ENCODE measurements around the gene ZNF24.

Gene ZNF24

DNA sequence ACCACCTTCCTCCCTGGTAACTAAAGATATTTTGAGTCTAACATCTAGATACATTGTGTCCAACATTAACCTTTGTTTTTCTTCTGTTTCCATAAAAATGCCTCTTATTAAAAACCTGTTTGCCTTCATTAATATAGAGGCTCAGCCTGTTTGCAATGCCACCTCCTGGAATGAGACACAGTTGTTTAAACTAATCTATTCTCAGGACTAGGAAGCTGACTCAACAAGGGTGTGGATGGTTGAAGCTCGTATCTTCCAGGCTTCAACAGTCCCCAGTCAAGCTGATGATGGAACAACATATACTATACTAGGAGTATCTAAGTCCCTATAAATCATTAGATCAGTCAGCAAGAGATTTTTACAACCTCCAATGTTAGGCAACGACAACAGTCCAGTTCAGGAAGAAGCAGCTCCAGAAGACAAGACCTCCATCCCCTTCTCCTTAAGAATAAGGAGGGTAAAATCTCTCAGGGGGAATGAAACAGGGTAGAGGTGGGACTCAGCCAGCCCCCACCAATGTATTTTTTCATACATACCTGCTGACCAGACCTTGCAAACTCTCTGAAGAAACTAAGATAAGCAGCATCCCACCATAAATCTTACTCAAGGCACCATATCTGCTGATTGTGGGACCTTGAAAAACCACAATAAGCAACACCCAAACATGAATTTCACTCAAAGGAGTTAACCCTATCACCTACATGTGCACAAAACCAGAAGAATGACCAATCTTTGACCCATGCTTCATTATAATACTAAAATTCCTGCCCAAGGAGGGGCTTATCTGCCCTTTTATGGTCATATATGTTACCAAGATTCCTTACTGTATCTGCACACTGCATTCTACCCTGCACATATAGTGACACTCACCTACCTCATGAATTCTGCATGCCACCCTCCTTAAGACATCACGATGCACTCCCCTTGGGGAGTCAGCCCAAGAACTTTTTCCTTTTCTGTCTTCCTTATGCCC, 21.4 kb downstream of the ZNF24 start:
- no peak for DNase-seq
- in situ Hi-C loops (cut with MboI; ENCODE audit: low pct_unique_long_range_greater_than_20kb, low sequenced_read_pairs): no loop called here

DNA sequence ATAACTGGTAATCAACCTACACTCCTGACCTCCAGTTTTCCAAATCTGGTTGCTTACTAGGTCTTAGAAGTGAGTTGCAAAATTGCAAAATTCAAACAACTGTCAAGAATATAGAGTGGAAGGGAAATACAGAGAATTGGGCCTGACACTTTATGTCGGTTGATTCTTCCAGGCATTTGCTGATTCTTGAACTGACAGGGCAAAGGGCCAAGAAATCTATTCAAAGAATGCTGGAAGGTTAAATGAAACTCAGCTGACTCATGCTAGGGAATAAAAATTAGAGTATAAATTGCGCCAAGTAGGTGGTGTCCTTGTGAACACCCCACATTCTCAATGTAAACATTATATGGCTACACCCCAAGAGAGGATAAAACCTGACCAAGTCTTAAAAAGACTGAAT, 32.7 kb downstream of the ZNF24 start:
- no peak for DNase-seq
- in situ Hi-C loops (cut with MboI; ENCODE audit: low pct_unique_long_range_greater_than_20kb, low sequenced_read_pairs): no loop called here

DNA sequence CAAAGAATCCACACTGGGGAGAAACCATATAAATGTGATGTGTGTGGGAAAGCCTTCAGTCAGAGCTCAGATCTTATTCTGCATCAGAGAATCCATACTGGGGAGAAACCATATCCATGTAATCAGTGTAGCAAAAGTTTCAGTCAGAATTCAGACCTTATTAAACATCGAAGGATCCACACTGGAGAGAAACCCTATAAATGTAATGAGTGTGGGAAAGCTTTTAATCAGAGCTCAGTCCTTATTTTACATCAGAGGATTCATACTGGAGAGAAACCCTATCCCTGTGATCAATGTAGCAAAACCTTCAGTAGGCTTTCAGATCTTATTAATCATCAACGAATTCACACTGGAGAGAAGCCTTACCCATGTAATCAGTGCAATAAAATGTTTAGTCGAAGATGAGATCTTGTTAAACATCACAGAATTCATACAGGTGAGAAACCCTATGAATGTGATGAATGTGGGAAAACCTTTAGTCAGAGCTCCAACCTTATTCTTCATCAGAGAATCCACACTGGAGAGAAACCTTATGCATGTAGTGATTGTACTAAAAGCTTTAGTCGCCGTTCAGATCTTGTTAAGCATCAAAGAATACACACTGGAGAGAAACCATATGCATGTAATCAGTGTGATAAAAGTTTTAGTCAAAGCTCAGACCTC, 37.5 kb downstream of the ZNF24 start:
- DNase-seq: peak; percentile 15
- in situ Hi-C loops (cut with MboI; ENCODE audit: low pct_unique_long_range_greater_than_20kb, low sequenced_read_pairs): no loop called here

GRCh38 chr18:35303610-35304009, 40.6 kb downstream of the ZNF24 start:
- DNase-seq: no peak

DNA sequence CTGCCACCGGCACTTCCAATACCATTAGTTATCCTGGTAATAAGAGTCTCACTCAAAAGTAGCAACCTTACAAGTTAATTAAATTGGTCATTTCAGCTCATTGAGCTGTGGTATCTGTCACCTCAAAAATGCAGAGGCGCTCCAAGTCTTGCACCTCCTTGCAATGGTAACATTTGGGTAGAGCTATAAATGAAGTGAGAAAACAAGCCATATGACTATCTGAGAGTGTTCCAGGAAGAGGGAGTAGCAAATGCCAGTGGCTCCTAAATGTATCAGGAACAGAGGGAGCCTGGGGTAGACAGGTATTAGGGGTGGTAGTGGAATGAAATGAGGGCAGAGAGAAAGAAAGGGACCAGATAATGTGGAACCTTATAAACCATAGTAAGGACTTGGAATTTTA, 48.2 kb downstream of the ZNF24 start:
- DNase-seq: no peak
- in situ Hi-C loops (cut with MboI; ENCODE audit: low pct_unique_long_range_greater_than_20kb, low sequenced_read_pairs): no loop called here

More at GRCh38 chr18:35303610-35304009, 40.6 kb downstream of the ZNF24 start:
- in situ Hi-C loops (cut with MboI; ENCODE audit: low pct_unique_long_range_greater_than_20kb, low sequenced_read_pairs): no loop called here

DNA sequence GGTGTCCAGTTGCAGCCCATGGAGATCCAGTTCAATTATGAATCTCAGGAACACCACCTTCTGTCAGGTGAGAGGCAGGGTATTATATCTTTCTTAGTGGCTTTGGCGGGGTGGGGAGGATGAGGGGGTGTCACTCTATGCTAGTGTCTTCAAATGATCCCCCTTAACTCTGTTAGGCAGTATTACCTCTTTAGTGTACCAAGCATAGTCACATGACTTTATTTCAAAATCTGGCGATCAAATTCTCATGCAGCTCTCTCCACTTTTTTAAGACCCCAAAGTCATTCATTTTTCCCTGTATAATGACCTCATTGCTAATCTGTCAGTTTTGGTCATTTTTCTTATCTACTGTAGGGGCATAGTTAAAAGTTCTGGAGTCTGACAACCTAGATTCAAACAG, 53.1 kb downstream of the ZNF24 start:
- DNase-seq: no peak
- in situ Hi-C loops (cut with MboI; ENCODE audit: low pct_unique_long_range_greater_than_20kb, low sequenced_read_pairs): no loop called here

GRCh38 chr18:35290094-35290735, 54.0 kb downstream of the ZNF24 start, which contains the start of gene ZSCAN30:
TSS of gene ZSCAN30 (minus strand) at chr18:35290229. CDS start at chr18:35264352, 25,877 bp downstream.
- in situ Hi-C loops (cut with MboI; ENCODE audit: low pct_unique_long_range_greater_than_20kb, low sequenced_read_pairs): no loop called here
- peak; percentile 98 for DNase-seq

DNA sequence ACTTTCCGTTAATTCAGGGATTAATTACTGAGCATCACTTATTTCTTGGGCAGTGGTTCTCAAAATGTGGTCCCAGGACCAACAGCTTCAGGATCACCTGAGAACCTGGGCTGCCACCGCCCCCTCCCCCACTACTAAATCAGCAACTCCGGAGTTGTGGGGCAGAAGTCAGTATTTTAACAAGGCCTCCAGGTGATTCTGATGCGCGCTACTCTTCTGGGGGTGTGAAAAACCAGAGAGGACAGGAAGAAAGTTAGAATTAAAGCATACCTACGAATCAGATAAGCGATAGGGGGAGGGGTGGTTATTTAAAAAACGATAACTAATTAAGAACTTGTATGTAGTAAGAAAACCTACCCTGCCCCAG, 54.5 kb downstream of the ZNF24 start:
- no peak for DNase-seq
- in situ Hi-C loops (cut with MboI; ENCODE audit: low pct_unique_long_range_greater_than_20kb, low sequenced_read_pairs): no loop called here

- in situ Hi-C loops (cut with MboI; ENCODE audit: low pct_unique_long_range_greater_than_20kb, low sequenced_read_pairs): no loop called here
- DNase-seq: no peak
Measured at GRCh38 chr18:35289293-35289692, 54.9 kb downstream of the ZNF24 start.

- in situ Hi-C loops (cut with MboI; ENCODE audit: low pct_unique_long_range_greater_than_20kb, low sequenced_read_pairs): no loop called here
- no peak for DNase-seq
Measured at GRCh38 chr18:35284841-35285240, 59.4 kb downstream of the ZNF24 start.

- DNase-seq: no peak
Measured at GRCh38 chr18:35283923-35284794, 60.1 kb downstream of the ZNF24 start.

DNA sequence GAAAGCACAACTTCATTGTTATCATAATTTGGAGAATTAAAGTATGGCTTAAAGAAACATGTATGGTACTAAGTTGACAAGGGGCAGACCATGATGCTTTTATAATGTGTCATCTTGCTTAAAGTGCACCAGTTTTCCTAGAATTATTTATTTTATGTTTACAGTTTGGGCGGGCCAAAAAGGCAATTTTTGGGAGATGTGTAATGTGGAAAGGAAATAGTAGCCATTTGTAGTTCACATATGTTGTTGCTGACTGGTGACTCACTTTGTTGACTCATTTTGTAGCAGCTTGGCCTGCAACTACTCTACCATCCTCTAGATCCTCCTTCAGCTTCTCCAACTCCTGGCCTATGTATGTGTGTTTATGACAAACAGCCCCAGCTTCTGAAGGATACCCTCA, 61.9 kb downstream of the ZNF24 start:
- in situ Hi-C loops (cut with MboI; ENCODE audit: low pct_unique_long_range_greater_than_20kb, low sequenced_read_pairs): no loop called here

More at GRCh38 chr18:35283923-35284794, 60.1 kb downstream of the ZNF24 start:
- in situ Hi-C loops (cut with MboI; ENCODE audit: low pct_unique_long_range_greater_than_20kb, low sequenced_read_pairs): no loop called here

More for the DNA sequence above, 61.9 kb downstream of the ZNF24 start:
- DNase-seq: no peak
